Gastroesophageal sphincter (tissue), 4 donors: ENCODE results near the gene STAT4. TPM values are rescaled to one million over a fixed set of nuclear protein-coding genes. Genes with fewer than 3 reads are reported as not detected.
A peak's percentile ranks its signal among the peaks of the same experiment; 100 is the strongest.

ENCODE experiments used
- ATAC-seq: fragments of 150-250 bp; one replicate; pipeline ENCODE4 v1.9.1; 2016; ENCODE audit warnings: mild to moderate bottlenecking, moderate library complexity
- H3K27ac ChIP-seq, 4 donors: fragments of 200-600 bp; sonication (generic) in 3 of 4; 1 replicate in 3 of 4; 2 replicates in 1 of 4; pipeline ENCODE4 v1.5.1; 2016 to 2019
- H3K27me3 ChIP-seq: fragments of 200-600 bp; sonication (generic); one replicate; pipeline ENCODE4 v1.5.1; 2019
- H3K36me3 ChIP-seq, 2 donors: fragments of 200-600 bp; sonication (generic); one replicate each; pipeline ENCODE4 v1.5.1; 2019; ENCODE audit warnings: control low read depth in 1 of 2
- H3K4me1 ChIP-seq, 3 donors: fragments of 200-600 bp; sonication (generic); 1 replicate in 2 of 3; 2 replicates in 1 of 3; pipeline ENCODE4 v1.5.1; 2016 to 2019; ENCODE audit warnings: control low read depth in 2 of 3
- H3K4me3 ChIP-seq, 2 donors: fragments of 200-600 bp; sonication (generic); one replicate each; pipeline ENCODE4 v1.5.1; 2019; ENCODE audit warnings: mild to moderate bottlenecking in 1 of 2, moderate library complexity in 1 of 2
- H3K9me3 ChIP-seq, 3 donors: fragments of 200-600 bp; sonication (generic); one replicate each; pipeline ENCODE4 v1.5.1; 2017 to 2019; ENCODE audit warnings: control low read depth in 2 of 3
- EP300 ChIP-seq: sonication (generic); formaldehyde crosslinking; IDR thresholded peaks from one replicate; pipeline ENCODE4 v1.6.1; 2017; ENCODE audit warnings: antibody characterized with exemption, mild to moderate bottlenecking
- POLR2A ChIP-seq, 2 donors: fragments of 450-650 bp; IDR thresholded peaks; one replicate each; pipeline ENCODE4 v1.6.1; 2017; ENCODE audit warnings: antibody characterized with exemption in 2 of 2, mild to moderate bottlenecking in 2 of 2, moderate library complexity in 1 of 2
- POLR2AphosphoS5 ChIP-seq: sonication (generic); formaldehyde crosslinking; IDR thresholded peaks from one replicate; pipeline ENCODE4 v1.6.1; 2017; ENCODE audit warnings: antibody characterized with exemption
- WGBS, 2 donors: methylation state at CpG; one replicate each; pipeline ENCODE4 v1.1.5; 2018; ENCODE audit warnings: low coverage in 1 of 2; 5-methylcytosine and 5-hydroxymethylcytosine counted together
- total RNA-seq, 4 donors: library from RNA; depleted of rRNA; stranded (reverse); fragments of >200 nt; gene quantifications; one replicate each; pipeline ENCODE4 v1.1.0, GENCODE V29; 2016
- TF ChIP-seq, protein P1 (sequence below), 4 experiments: fragments of 200-600 bp in 2 of 4; fragments of 450-650 bp in 2 of 4; sonication (generic) in 1 of 4; IDR thresholded peaks; one replicate each; pipeline ENCODE4 v1.5.1; 2017 to 2019; ENCODE audit warnings: antibody characterized with exemption in 4 of 4, mild to moderate bottlenecking in 2 of 4, moderate library complexity in 2 of 4

Gene STAT4
- total RNA-seq, 4 donors from 2014 or later = 0.39 to 4.8 (median 1.9) TPM

- peak overlapping the region in 2 of 4 donors; percentile 37 to 43 for H3K27ac ChIP-seq
- no peaks in the 10 kb centered on the region for H3K9me3 ChIP-seq
- peaks cover 0 to 29% (median 17%) of the 10 kb centered on the region in 3 donors for H3K4me1 ChIP-seq
- no peaks in the 10 kb centered on the region for H3K36me3 ChIP-seq
- H3K4me3 ChIP-seq = no peak overlapping the region
- WGBS, 2 donors = 55 to 70% methylated on average over 4 of the region's 4 CpGs
- no peaks in the 10 kb centered on the region for H3K27me3 ChIP-seq
- no peak for ATAC-seq
- TF ChIP-seq, protein P1, sequence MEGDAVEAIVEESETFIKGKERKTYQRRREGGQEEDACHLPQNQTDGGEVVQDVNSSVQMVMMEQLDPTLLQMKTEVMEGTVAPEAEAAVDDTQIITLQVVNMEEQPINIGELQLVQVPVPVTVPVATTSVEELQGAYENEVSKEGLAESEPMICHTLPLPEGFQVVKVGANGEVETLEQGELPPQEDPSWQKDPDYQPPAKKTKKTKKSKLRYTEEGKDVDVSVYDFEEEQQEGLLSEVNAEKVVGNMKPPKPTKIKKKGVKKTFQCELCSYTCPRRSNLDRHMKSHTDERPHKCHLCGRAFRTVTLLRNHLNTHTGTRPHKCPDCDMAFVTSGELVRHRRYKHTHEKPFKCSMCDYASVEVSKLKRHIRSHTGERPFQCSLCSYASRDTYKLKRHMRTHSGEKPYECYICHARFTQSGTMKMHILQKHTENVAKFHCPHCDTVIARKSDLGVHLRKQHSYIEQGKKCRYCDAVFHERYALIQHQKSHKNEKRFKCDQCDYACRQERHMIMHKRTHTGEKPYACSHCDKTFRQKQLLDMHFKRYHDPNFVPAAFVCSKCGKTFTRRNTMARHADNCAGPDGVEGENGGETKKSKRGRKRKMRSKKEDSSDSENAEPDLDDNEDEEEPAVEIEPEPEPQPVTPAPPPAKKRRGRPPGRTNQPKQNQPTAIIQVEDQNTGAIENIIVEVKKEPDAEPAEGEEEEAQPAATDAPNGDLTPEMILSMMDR (IDR thresholded peaks at IDR 0.05) = no peak
- no peak for TF ChIP-seq POLR2AphosphoS5
- TF ChIP-seq POLR2A (IDR thresholded peaks at IDR 0.05) = no peak
- no peak for TF ChIP-seq EP300
Measured at GRCh38 chr2:191166756-191167445, 16.1 kb upstream of the STAT4 start.

GRCh38 chr2:191166111-191166755 lies 15.4 kb upstream of the STAT4 start:
- TF ChIP-seq POLR2A (IDR thresholded peaks at IDR 0.05) = no peak
- no peak for TF ChIP-seq EP300
- TF ChIP-seq, protein P1 (IDR thresholded peaks at IDR 0.05) = no peak
- Histone ChIP-seq H3K4me1 (peaks cover 0 to 27% (median 12%) of the 10 kb centered on the region in 3 donors), H3K27ac (peak overlapping the region in 1 of 4 donors; percentile 5), H3K4me3 (no peak overlapping the region), H3K36me3 (no peaks in the 10 kb centered on the region), H3K27me3 (no peaks in the 10 kb centered on the region), H3K9me3 (no peaks in the 10 kb centered on the region)
- WGBS, 2 donors = 29 to 48% methylated on average over 2 to 4 of the region's 4 CpGs
- no peak for ATAC-seq

DNA sequence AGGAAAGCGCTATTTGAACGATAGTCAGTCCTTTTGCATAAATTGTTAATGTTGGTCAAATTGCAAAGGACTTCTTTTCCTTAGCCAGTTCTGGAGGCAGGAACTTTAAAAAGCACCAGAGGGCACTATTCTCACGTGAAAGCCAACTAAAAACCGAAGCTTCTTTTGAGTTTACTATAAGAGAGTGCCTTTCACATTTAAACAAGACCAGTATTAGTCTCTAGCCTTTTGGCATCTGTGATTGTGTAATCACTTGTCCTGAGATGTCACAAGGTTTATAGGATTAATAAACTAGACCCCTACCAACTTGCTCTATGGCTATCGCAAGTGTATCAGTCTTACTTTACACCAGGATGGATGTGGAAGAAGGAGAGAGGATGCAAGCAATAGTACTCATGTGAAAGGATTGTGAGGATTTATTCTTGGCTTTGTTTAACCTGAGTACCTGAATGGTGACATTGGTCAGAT lies 14.4 kb upstream of the STAT4 start:
- peak; percentile 62 for ATAC-seq
- Histone ChIP-seq H3K27ac (no peak overlapping the region), H3K4me3 (no peak overlapping the region), H3K9me3 (no peaks in the 10 kb centered on the region), H3K36me3 (no peaks in the 10 kb centered on the region), H3K27me3 (no peaks in the 10 kb centered on the region), H3K4me1 (peaks cover 0 to 27% (median 12%) of the 10 kb centered on the region in 3 donors)
- TF ChIP-seq EP300 = no peak
- TF ChIP-seq, protein P1 (IDR thresholded peaks at IDR 0.05) = peak; percentile 2 to 75 (median 48)
- TF ChIP-seq POLR2A (IDR thresholded peaks at IDR 0.05) = no peak
- no peak for TF ChIP-seq POLR2AphosphoS5
- WGBS, 2 donors = 19% methylated on average over 3 to 5 of the region's 5 CpGs

GRCh38 chr2:191158747-191159146 lies 8.0 kb upstream of the STAT4 start:
- H3K4me3 ChIP-seq = no peak overlapping the region
- H3K4me1 ChIP-seq = no peaks in the 10 kb centered on the region
- H3K9me3 ChIP-seq = no peaks in the 10 kb centered on the region
- TF ChIP-seq EP300 = no peak
- no peak for ATAC-seq
- H3K27me3 ChIP-seq = no peaks in the 10 kb centered on the region
- no peak overlapping the region for H3K27ac ChIP-seq
- H3K36me3 ChIP-seq = no peaks in the 10 kb centered on the region
- 92% methylated on average over 1 of the region's 1 CpG for WGBS, 2 donors

- ATAC-seq = no peak
- no peak overlapping the region for H3K4me3 ChIP-seq
Measured at GRCh38 chr2:191158193-191158592, 7.4 kb upstream of the STAT4 start.

More at GRCh38 chr2:191158193-191158592, 7.4 kb upstream of the STAT4 start:
- H3K36me3 ChIP-seq = no peaks in the 10 kb centered on the region
- H3K27ac ChIP-seq = no peak overlapping the region
- H3K27me3 ChIP-seq = no peaks in the 10 kb centered on the region
- no peaks in the 10 kb centered on the region for H3K9me3 ChIP-seq
- 62 to 86% methylated on average over 2 of the region's 2 CpGs for WGBS, 2 donors
- H3K4me1 ChIP-seq = no peaks in the 10 kb centered on the region
- no peak for TF ChIP-seq POLR2A (IDR thresholded peaks at IDR 0.05)
- no peak for TF ChIP-seq EP300
- TF ChIP-seq POLR2AphosphoS5 = no peak
- TF ChIP-seq, protein P1 (IDR thresholded peaks at IDR 0.05) = no peak
